Duodenal mucosa (tissue), 2 donors: ENCODE results near the gene CFAP99.

Experiments
- H3K27ac ChIP-seq: one replicate; pipeline ENCODE4 v1.7.0; 2013; ENCODE audit warnings: low read depth, low read length
- H3K27me3 ChIP-seq, 2 donors: one replicate each; pipeline ENCODE4 v1.7.0; 2013; ENCODE audit warnings: low read length in 2 of 2, control low read depth in 1 of 2; ENCODE audit not compliant: insufficient read depth in 2 of 2, control insufficient read depth in 1 of 2
- H3K36me3 ChIP-seq, 2 donors: one replicate each; pipeline ENCODE4 v1.7.0; 2013; ENCODE audit warnings: low read length in 2 of 2, control low read depth in 1 of 2; ENCODE audit not compliant: insufficient read depth in 2 of 2, control insufficient read depth in 1 of 2
- H3K4me1 ChIP-seq, 2 donors: one replicate each; pipeline ENCODE4 v1.7.0; 2013; ENCODE audit warnings: low read length in 2 of 2, control low read depth in 1 of 2; ENCODE audit not compliant: insufficient read depth in 2 of 2, control insufficient read depth in 1 of 2
- H3K4me3 ChIP-seq, 2 donors: one replicate each; pipeline ENCODE4 v1.7.0; 2013; ENCODE audit warnings: low read length in 2 of 2, low read depth in 1 of 2
- H3K9ac ChIP-seq, 2 donors: one replicate each; pipeline ENCODE4 v1.7.0; 2013; ENCODE audit warnings: low read length in 2 of 2, low read depth in 1 of 2
- H3K9me3 ChIP-seq, 2 donors: one replicate each; pipeline ENCODE4 v1.7.0; 2013; ENCODE audit warnings: low read length in 2 of 2, control low read depth in 1 of 2; ENCODE audit not compliant: control insufficient read depth in 1 of 2

Gene CFAP99

GRCh38 chr4:2445571-2445970, 26.8 kb downstream of the CFAP99 start:
- Histone ChIP-seq H3K9ac (no peak overlapping the region), H3K36me3 (no peaks in the 10 kb centered on the region), H3K9me3 (no peaks in the 10 kb centered on the region), H3K4me1 (peaks cover 0 to 5% of the 10 kb centered on the region in 2 donors), H3K27ac (no peak overlapping the region), H3K27me3 (no peaks in the 10 kb centered on the region), H3K4me3 (no peak overlapping the region)

DNA sequence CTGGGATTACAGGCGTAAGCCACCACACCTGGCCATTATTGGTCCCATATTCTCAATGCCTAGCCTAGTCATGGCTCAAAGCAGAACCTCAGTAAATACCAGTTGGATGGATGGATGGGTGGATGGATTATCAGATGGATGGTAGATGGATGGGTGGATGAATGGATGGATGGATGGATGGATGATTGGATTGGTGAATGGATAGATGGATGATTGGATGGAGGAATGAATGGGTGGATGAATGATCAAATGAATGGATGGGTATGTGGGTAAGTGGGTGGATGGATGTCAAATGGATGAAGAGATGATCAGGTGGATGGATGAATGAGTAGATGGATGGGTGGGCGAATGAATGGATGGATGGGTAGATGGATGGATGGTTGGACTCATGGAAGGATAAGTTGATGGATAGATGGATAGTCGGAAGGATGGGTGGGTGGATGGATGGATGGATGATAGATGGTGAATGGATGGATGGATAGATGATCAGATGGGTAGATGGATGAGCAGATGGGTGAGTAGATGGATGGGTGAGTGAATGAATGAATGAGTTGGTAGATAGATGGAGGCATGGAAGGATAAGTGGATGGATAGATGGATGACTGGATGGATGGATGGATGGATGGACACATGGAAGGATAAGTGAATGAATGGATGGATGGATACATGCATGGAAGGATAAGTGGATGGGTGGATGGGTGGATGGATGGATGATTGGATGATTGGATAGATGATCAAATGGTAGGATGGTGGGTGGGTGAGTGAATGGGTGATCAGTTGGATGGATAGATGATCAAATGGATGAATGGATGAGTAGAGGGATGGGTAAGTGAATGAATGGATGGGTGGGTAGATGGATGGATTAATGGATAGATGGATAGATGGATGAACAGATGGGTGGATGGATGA, 28.2 kb downstream of the CFAP99 start:
- Histone ChIP-seq H3K9me3 (no peaks in the 10 kb centered on the region), H3K36me3 (no peaks in the 10 kb centered on the region), H3K27ac (no peak overlapping the region), H3K27me3 (no peaks in the 10 kb centered on the region), H3K4me3 (no peak overlapping the region), H3K9ac (no peak overlapping the region), H3K4me1 (no peaks in the 10 kb centered on the region)

- no peaks in the 10 kb centered on the region for H3K27me3 ChIP-seq
- H3K9me3 ChIP-seq: no peaks in the 10 kb centered on the region
- H3K27ac ChIP-seq: no peak overlapping the region
- H3K9ac ChIP-seq: no peak overlapping the region
- no peak overlapping the region for H3K4me3 ChIP-seq
- no peaks in the 10 kb centered on the region for H3K4me1 ChIP-seq
- H3K36me3 ChIP-seq: no peaks in the 10 kb centered on the region
Measured at GRCh38 chr4:2448589-2448988, 29.8 kb downstream of the CFAP99 start.

GRCh38 chr4:2449051-2449450, 30.3 kb downstream of the CFAP99 start:
- Histone ChIP-seq H3K36me3 (no peaks in the 10 kb centered on the region), H3K9ac (no peak overlapping the region), H3K9me3 (no peaks in the 10 kb centered on the region), H3K4me1 (no peaks in the 10 kb centered on the region), H3K4me3 (no peak overlapping the region), H3K27me3 (no peaks in the 10 kb centered on the region), H3K27ac (no peak overlapping the region)

GRCh38 chr4:2449511-2450392, 31.0 kb downstream of the CFAP99 start:
- H3K9me3 ChIP-seq: no peaks in the 10 kb centered on the region
- no peak overlapping the region for H3K27ac ChIP-seq
- H3K27me3 ChIP-seq: no peaks in the 10 kb centered on the region
- H3K9ac ChIP-seq: no peak overlapping the region
- no peak overlapping the region for H3K4me3 ChIP-seq
- no peaks in the 10 kb centered on the region for H3K4me1 ChIP-seq
- no peaks in the 10 kb centered on the region for H3K36me3 ChIP-seq

DNA sequence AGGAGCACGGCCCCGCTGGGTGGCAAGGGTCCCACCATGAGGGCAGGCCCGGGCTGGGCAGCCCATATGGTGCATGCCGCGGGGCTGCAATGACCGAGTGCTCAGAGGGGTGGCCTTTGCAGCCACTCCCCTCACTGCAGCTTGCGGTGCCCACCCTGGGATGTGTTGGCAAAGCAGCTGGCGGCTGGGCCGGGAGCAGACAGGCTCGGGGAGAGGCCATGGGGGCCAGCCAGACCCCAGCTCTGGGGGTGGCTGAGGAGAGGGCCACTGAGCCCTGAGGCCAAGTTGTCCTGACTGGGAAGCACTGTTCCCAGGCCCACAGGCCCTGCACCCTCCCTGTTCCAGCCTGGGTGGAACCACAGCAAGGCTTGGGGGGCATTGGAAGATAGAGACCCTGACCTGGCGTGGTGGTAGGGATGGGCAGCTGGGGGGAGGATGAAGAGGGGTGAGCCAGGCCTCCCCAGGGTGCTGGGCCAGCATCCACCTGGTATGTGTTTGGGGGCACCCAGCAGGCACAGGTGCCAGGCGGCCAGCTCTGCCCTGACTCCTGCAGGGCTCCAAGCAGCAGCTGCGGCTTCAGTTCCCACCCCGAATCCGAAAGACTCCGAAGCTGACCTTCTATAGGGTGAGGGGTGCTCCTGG, 31.8 kb downstream of the CFAP99 start:
- Histone ChIP-seq H3K27me3 (no peaks in the 10 kb centered on the region), H3K4me3 (no peak overlapping the region), H3K36me3 (no peaks in the 10 kb centered on the region), H3K9ac (no peak overlapping the region), H3K4me1 (no peaks in the 10 kb centered on the region), H3K9me3 (no peaks in the 10 kb centered on the region), H3K27ac (no peak overlapping the region)

- Histone ChIP-seq H3K4me1 (no peaks in the 10 kb centered on the region), H3K27ac (no peak overlapping the region), H3K4me3 (no peak overlapping the region), H3K9ac (no peak overlapping the region), H3K27me3 (no peaks in the 10 kb centered on the region), H3K36me3 (no peaks in the 10 kb centered on the region), H3K9me3 (no peaks in the 10 kb centered on the region)
Measured at GRCh38 chr4:2451036-2451520, 32.3 kb downstream of the CFAP99 start.

DNA sequence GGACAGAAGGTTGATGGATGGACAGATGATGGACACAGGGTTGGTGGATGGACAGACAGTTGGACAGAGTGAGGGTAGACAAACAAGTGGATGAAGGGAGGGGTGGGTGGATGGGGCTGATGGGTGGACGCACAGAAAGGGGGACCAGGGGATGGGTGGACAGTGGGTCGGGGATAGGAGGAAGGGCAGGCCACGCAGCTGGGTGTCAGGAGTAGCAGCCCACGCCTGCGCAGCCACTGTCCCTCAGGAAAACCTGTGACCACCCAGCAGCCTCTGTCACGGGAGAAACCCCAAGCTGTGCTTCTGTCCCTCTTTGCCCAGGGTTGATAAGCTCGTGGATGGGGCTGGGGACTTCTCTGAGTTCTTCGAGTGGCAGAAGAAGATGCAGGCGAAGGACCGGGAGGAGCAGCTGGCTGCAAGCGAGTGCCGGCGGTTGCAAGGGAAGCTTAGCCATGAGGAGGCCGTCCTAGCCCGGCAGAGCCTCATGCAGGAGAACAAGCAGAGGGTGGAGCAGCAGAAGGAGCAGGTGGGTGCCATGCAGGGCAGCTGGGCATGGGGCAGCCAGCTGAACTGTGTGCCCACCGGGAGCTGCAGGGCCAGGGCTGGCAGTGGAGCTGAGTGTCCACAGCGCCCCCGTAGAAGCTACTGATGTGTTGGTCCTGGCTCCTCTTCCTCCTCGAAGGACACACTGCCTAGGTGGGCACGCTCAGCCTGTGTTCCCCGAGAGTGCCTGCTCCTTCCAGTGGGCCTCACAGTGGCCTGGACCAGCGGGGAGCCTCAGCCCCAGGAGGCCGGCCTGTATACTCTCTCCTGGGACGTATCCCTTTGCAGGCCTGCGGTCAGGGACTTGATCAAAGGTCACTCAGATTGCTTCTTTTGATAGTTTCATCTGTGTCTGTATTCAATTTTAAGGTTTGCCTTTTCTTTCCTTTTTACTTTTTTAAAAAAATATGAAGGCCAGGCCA, 33.3 kb downstream of the CFAP99 start:
- Histone ChIP-seq H3K4me3 (no peak overlapping the region), H3K27me3 (no peaks in the 10 kb centered on the region), H3K9ac (no peak overlapping the region), H3K27ac (no peak overlapping the region), H3K36me3 (no peaks in the 10 kb centered on the region), H3K4me1 (no peaks in the 10 kb centered on the region), H3K9me3 (no peaks in the 10 kb centered on the region)
